Endothelial cell of umbilical vein (primary cell): ENCODE data around the gene SPTLC3. TPM values are rescaled to one million over a fixed set of nuclear protein-coding genes. Genes with fewer than 3 reads are reported as not detected.

Experiments used
- BruUV-seq: library from RNA; stranded (reverse); fragments of 400-500 nt; replicated peaks from 2 replicates; lab custom pipeline; 2021; lab: Mats Ljungman, UMichigan
- CTCF ChIA-PET: fragments of 300-600, 350-600 bp; sonication (Branson Sonifier 250); formaldehyde crosslinking; loops from one replicate; lab custom pipeline; 2021; ENCODE audit warnings: antibody characterized with exemption, inconsistent platforms; lab: Charles Lee
- POLR2A ChIA-PET: fragments of 300-600, 350-600 bp; sonication (Branson Sonifier 250); formaldehyde crosslinking; loops from one replicate; lab custom pipeline; 2021; ENCODE audit warnings: antibody characterized with exemption, inconsistent platforms; lab: Charles Lee
- DNase-seq: peaks from one replicate; pipeline ENCODE4 v3.0.0-alpha.2; 2011; ENCODE audit warnings: low read depth, low spot score
- FAIRE-seq: peaks from 2 replicates; lab custom pipeline; 2011; peaks lifted over from hg19 to GRCh38; lab: Jason Lieb, UNC
- H2AFZ ChIP-seq: 2 replicates; pipeline ENCODE4 v1.6.0; 2012; ENCODE audit warnings: low read depth, low read length, control low read depth, inconsistent platforms
- H3K27ac ChIP-seq: 2 replicates; pipeline ENCODE4 v1.5.1; 2011; ENCODE audit warnings: low read depth, mild to moderate bottlenecking, control low read depth, low read length, moderate library complexity; ENCODE audit not compliant: insufficient read depth
- H3K27me3 ChIP-seq, 2 experiments: 2 replicates each; pipeline versions ENCODE4 v1.6.0 to v1.6.1; 2011; ENCODE audit warnings: low read length in 2 of 2, mixed read lengths in 1 of 2; ENCODE audit not compliant: control insufficient read depth in 2 of 2, insufficient read depth in 2 of 2
- H3K36me3 ChIP-seq, 2 experiments: 2 replicates in 1 of 2; 3 replicates in 1 of 2; pipeline ENCODE4 v1.5.1; 2011; ENCODE audit warnings: low read length in 2 of 2, mild to moderate bottlenecking in 1 of 2, moderate library complexity in 1 of 2; ENCODE audit not compliant: control insufficient read depth in 2 of 2, insufficient read depth in 2 of 2; ENCODE audit errors: extremely low read depth in 1 of 2
- H3K4me1 ChIP-seq: 3 replicates; pipeline ENCODE4 v1.5.1; 2011; ENCODE audit warnings: mild to moderate bottlenecking, low read length; ENCODE audit not compliant: control insufficient read depth, insufficient read depth; ENCODE audit errors: extremely low read depth
- H3K4me2 ChIP-seq: 2 replicates; pipeline ENCODE4 v1.6.1; 2011; ENCODE audit warnings: low read length, control low read depth, mixed read lengths; ENCODE audit not compliant: insufficient read depth
- H3K4me3 ChIP-seq, 3 experiments: fragments of 200-600 bp in 1 of 3; sonication (generic), shearing (Covaris generic) in 1 of 3; replicated peaks in 1 of 3; 2 replicates each; pipeline ENCODE4 v1.5.1; 2011 to 2016; ENCODE audit warnings: control low read depth in 3 of 3, low read length in 3 of 3, mild to moderate bottlenecking in 2 of 3, inconsistent platforms in 1 of 3, low read depth in 1 of 3, moderate library complexity in 1 of 3; ENCODE audit not compliant: insufficient read depth in 1 of 3
- H3K79me2 ChIP-seq: 2 replicates; pipeline ENCODE4 v1.6.0; 2012; ENCODE audit warnings: low read length, inconsistent platforms; ENCODE audit not compliant: control insufficient read depth, insufficient read depth
- H3K9ac ChIP-seq: replicated peaks from 2 replicates; pipeline ENCODE3; 2011; ENCODE audit warnings: low read length, control low read depth; ENCODE audit not compliant: insufficient read depth; ENCODE audit errors: extremely low read depth
- H3K9me1 ChIP-seq: replicated peaks from 3 replicates; pipeline ENCODE4 v1.6.0; 2011; ENCODE audit warnings: mild to moderate bottlenecking, low read length; ENCODE audit not compliant: control insufficient read depth, insufficient read depth; ENCODE audit errors: extremely low read depth
- H3K9me3 ChIP-seq: replicated peaks from 2 replicates; pipeline ENCODE4 v1.5.1; 2012; ENCODE audit warnings: low read length, inconsistent platforms; ENCODE audit not compliant: control insufficient read depth, insufficient read depth
- H4K20me1 ChIP-seq: replicated peaks from 2 replicates; pipeline ENCODE3; 2011; ENCODE audit warnings: mild to moderate bottlenecking, low read length; ENCODE audit not compliant: control insufficient read depth, insufficient read depth; ENCODE audit errors: extremely low read depth
- CTCF ChIP-seq, 2 donors: IDR thresholded peaks; 1 replicate in 1 of 2; 2 replicates in 1 of 2; pipeline ENCODE4 v1.5.1; 2011; ENCODE audit warnings: low read length in 2 of 2, mild to moderate bottlenecking in 2 of 2, moderate library complexity in 2 of 2, control low read depth in 1 of 2, inconsistent platforms in 1 of 2, low read depth in 1 of 2; ENCODE audit not compliant: insufficient read depth in 1 of 2; ENCODE audit errors: extremely low read depth in 1 of 2
- EZH2 ChIP-seq: IDR thresholded peaks from 2 replicates; pipeline ENCODE4 v1.6.1; 2012; ENCODE audit warnings: borderline replicate concordance, low read depth, mild to moderate bottlenecking, moderate library complexity, low read length, inconsistent platforms; ENCODE audit not compliant: severe bottlenecking
- FOS ChIP-seq: IDR thresholded peaks from 2 replicates; pipeline ENCODE4 v1.6.1; 2011; ENCODE audit warnings: mild to moderate bottlenecking, low read length, moderate library complexity, borderline replicate concordance; ENCODE audit not compliant: insufficient read depth
- GATA2 ChIP-seq: IDR thresholded peaks from 2 replicates; pipeline ENCODE4 v1.7.0; 2011; ENCODE audit warnings: low read depth, mild to moderate bottlenecking, moderate library complexity, mixed read lengths, low read length; ENCODE audit not compliant: insufficient read length, insufficient read depth
- JUN ChIP-seq: IDR thresholded peaks from 2 replicates; pipeline ENCODE4 v1.6.1; 2011; ENCODE audit warnings: borderline replicate concordance, low read depth; ENCODE audit not compliant: insufficient read length, insufficient read depth
- MAX ChIP-seq: IDR thresholded peaks from 2 replicates; pipeline ENCODE4 v1.6.1; 2011; ENCODE audit not compliant: insufficient read depth, insufficient read length
- MYC ChIP-seq: IDR thresholded peaks from one replicate; pipeline ENCODE4 v1.6.1; 2011; ENCODE audit warnings: mild to moderate bottlenecking, low read depth, low read length
- POLR2A ChIP-seq: IDR thresholded peaks from 2 replicates; pipeline ENCODE4 v1.6.1; 2012; ENCODE audit warnings: low read depth, mild to moderate bottlenecking, control low read depth, low read length
- POLR2AphosphoS5 ChIP-seq: IDR thresholded peaks from 2 replicates; pipeline ENCODE4 v1.6.1; 2012; ENCODE audit warnings: low read depth, mild to moderate bottlenecking, control low read depth, low read length, moderate library complexity; ENCODE audit not compliant: insufficient read depth
- dilution Hi-C: fragments of 300-500 bp; cut with MboI; formaldehyde crosslinking; loops from one replicate; pipeline ENCODE4 v1.15.0; 2019; ENCODE audit warnings: low sequenced_read_pairs; ENCODE audit not compliant: extremely low pct_ligation_motif_present
- intact Hi-C: fragments of 100-400 bp; cut with micrococcal nuclease; formaldehyde crosslinking; loops from one replicate; pipeline ENCODE4 v1.10.0; 2022
- polyA plus RNA-seq, 4 experiments: library from polyadenylated mRNA; depleted of rRNA in 3 of 4; stranded (reverse) in 3 of 4; unstranded in 1 of 4; fragments of >200 nt; gene quantifications; 2 replicates each; pipeline versions ENCODE4 v1.2.1 to v1.2.3, GENCODE V29; 2011 to 2012; ENCODE audit warnings: missing spikeins in 1 of 4
- total RNA-seq: library from RNA; stranded (reverse); gene quantifications from 2 replicates; pipeline ENCODE4 v1.2.3, GENCODE V29; 2021

The SPTLC3 gene
- total and polyA plus RNA-seq, 2 donors (not counting 3 experiments of a cell fraction or from before 2014, with no cell fraction given): 0.29 to 0.35 TPM

- no peaks in the 10 kb centered on the region for H4K20me1 ChIP-seq
- DNase-seq: no peak
- no peak for FAIRE-seq
- H3K9me3 ChIP-seq: no peaks in the 10 kb centered on the region
- POLR2A ChIA-PET: no interaction called here
- dilution Hi-C loops (no loop called here), intact Hi-C loops (no loop called here)
- H3K27ac ChIP-seq: no peak overlapping the region
- no peaks in the 10 kb centered on the region for H3K36me3 ChIP-seq
- BruUV-seq: no TSS peak
- no peak overlapping the region for H3K4me3 ChIP-seq
- TF ChIP-seq JUN: no peak
- no peak for TF ChIP-seq MYC
- TF ChIP-seq GATA2: no peak
- no peak for TF ChIP-seq FOS
- TF ChIP-seq POLR2AphosphoS5: no peak
- no peak for TF ChIP-seq POLR2A
- TF ChIP-seq MAX: no peak
- TF ChIP-seq EZH2: no peak
- no peak for TF ChIP-seq CTCF (IDR thresholded peaks at IDR 0.05; ENCODE audit: extremely low read depth in 1 of 2, insufficient read depth in 1 of 2, low read depth in 1 of 2, low read length in 2 of 2)
- no peak overlapping the region for H2AFZ ChIP-seq
- CTCF ChIA-PET: no interaction called here
- H3K9ac ChIP-seq: no peak overlapping the region
- no peaks in the 10 kb centered on the region for H3K4me1 ChIP-seq
- H3K27me3 ChIP-seq: no peaks in the 10 kb centered on the region
- H3K79me2 ChIP-seq: no peaks in the 10 kb centered on the region
- H3K4me2 ChIP-seq: no peak overlapping the region
- no peaks in the 10 kb centered on the region for H3K9me1 ChIP-seq
These were observed 9.6 kb upstream of the SPTLC3 start for GRCh38 chr20:12999201-12999600.
